ENCODE results near the gene RELT. TPM values are rescaled to one million over a fixed set of nuclear protein-coding genes. Genes with fewer than 3 reads are reported as not detected.

Gene RELT
- total and polyA plus RNA-seq, 2 of the 13 experiments (the other 11 are each of a cell fraction or from before 2014, with no cell fraction given), result 2.5 to 4.7 TPM

DNA sequence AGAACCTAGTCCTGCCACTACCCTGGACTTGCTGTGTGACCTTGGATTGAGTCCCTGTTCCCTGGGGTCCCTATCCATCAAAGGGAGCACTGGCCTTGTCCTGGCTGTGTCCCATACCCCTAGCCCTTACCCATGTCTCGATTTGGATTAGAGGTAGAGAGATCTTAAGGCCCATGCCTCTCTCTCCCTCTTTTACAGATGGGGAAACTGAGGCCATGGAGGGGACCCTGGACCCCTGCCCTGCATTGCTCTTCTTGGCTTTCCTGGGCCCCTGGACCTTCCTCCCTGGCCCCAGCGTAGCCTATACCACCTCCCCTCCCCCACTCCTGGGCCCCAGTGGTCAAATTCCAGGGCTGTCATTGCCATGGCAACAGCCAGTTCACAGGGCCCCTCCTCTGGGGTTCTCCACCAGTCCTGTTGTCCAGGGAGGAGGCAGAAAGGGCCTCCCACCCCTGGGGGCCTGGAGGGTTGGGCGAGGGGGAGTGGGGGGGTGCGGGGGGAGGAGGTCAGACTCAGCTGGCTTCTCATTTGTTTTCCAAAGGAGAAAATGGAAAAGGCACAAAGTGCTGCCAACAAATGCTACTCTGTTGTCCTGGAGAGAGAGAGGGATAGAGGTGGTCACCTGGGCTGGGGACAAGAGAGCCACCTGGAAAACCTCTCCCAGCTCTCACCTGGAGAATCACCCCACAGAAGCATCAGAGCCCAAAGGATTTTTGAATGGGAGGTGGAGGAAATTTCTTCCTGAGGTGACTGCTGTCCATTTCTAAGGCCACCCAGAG is 44.9 kb upstream of the RELT start (continued):
- TF ChIP-seq FOXK2 (IDR thresholded peaks at IDR 0.05), result no peak
- TF ChIP-seq, protein P1, sequence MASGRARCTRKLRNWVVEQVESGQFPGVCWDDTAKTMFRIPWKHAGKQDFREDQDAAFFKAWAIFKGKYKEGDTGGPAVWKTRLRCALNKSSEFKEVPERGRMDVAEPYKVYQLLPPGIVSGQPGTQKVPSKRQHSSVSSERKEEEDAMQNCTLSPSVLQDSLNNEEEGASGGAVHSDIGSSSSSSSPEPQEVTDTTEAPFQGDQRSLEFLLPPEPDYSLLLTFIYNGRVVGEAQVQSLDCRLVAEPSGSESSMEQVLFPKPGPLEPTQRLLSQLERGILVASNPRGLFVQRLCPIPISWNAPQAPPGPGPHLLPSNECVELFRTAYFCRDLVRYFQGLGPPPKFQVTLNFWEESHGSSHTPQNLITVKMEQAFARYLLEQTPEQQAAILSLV (CRISPR knock-in tag; IDR thresholded peaks at IDR 0.05; ENCODE audit: borderline replicate concordance), result 0 out of 2 replicates have a peak, but pooled peaks have one; percentile 4
- no peak for TF ChIP-seq ZNF335 (CRISPR knock-in tag; IDR thresholded peaks at IDR 0.05)
- no peak for TF ChIP-seq TEAD2 (CRISPR knock-in tag; IDR thresholded peaks at IDR 0.05)
- TF ChIP-seq, protein P2, sequence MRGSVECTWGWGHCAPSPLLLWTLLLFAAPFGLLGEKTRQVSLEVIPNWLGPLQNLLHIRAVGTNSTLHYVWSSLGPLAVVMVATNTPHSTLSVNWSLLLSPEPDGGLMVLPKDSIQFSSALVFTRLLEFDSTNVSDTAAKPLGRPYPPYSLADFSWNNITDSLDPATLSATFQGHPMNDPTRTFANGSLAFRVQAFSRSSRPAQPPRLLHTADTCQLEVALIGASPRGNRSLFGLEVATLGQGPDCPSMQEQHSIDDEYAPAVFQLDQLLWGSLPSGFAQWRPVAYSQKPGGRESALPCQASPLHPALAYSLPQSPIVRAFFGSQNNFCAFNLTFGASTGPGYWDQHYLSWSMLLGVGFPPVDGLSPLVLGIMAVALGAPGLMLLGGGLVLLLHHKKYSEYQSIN (CRISPR knock-in tag; IDR thresholded peaks at IDR 0.05; ENCODE audit: borderline replicate concordance), result no peak
- TF ChIP-seq RORA (CRISPR knock-in tag; IDR thresholded peaks at IDR 0.05), result no peak
- TF ChIP-seq ZNF501 (CRISPR knock-in tag; IDR thresholded peaks at IDR 0.05), result no peak; the same call in 1 of the 2 replicates
- TF ChIP-seq ZFP36L1 (CRISPR knock-in tag; IDR thresholded peaks at IDR 0.05), result no peak
- peak; percentile 96 for TF ChIP-seq ASH2L (IDR thresholded peaks at IDR 0.05; ENCODE audit: insufficient read length, low read depth, low read length)
- TF ChIP-seq ZNF234 (CRISPR knock-in tag; conservative IDR thresholded peaks at IDR 0.05), result no peak
- TF ChIP-seq RARG (CRISPR knock-in tag; IDR thresholded peaks at IDR 0.05; ENCODE audit: low read depth), result no peak
- no peak; the same call in 1 of the 2 replicates for TF ChIP-seq HMG20A (CRISPR knock-in tag; IDR thresholded peaks at IDR 0.05; ENCODE audit: borderline replicate concordance)
- peak; percentile 72 for TF ChIP-seq CHD2 (IDR thresholded peaks at IDR 0.05; ENCODE audit: low read depth, low read length)
- no peak for TF ChIP-seq TCF12 (IDR thresholded peaks at IDR 0.05)
- TF ChIP-seq TCF12 (CRISPR knock-in tag; IDR thresholded peaks at IDR 0.05), result no peak
- TF ChIP-seq ZFP62 (CRISPR knock-in tag; IDR thresholded peaks at IDR 0.05), result no peak
- no peak for TF ChIP-seq ZNF75D (CRISPR knock-in tag; IDR thresholded peaks at IDR 0.05; ENCODE audit: borderline replicate concordance)
- TF ChIP-seq, protein P3, sequence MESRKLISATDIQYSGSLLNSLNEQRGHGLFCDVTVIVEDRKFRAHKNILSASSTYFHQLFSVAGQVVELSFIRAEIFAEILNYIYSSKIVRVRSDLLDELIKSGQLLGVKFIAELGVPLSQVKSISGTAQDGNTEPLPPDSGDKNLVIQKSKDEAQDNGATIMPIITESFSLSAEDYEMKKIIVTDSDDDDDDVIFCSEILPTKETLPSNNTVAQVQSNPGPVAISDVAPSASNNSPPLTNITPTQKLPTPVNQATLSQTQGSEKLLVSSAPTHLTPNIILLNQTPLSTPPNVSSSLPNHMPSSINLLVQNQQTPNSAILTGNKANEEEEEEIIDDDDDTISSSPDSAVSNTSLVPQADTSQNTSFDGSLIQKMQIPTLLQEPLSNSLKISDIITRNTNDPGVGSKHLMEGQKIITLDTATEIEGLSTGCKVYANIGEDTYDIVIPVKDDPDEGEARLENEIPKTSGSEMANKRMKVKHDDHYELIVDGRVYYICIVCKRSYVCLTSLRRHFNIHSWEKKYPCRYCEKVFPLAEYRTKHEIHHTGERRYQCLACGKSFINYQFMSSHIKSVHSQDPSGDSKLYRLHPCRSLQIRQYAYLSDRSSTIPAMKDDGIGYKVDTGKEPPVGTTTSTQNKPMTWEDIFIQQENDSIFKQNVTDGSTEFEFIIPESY (CRISPR knock-in tag; IDR thresholded peaks at IDR 0.05), result peak; percentile 42; the same call in 1 of the 2 replicates
- peak; percentile 46 to 90; a peak in 3 of 4 replicates for TF ChIP-seq EP300 (IDR thresholded peaks at IDR 0.05; ENCODE audit: low read depth in 2 of 2, low read length in 2 of 2)
- peak; percentile 60 for TF ChIP-seq EP300 (CRISPR knock-in tag; IDR thresholded peaks at IDR 0.05; ENCODE audit: borderline replicate concordance)
- no peak for TF ChIP-seq ZNF761 (CRISPR knock-in tag; conservative IDR thresholded peaks at IDR 0.05)
- TF ChIP-seq, protein P4, sequence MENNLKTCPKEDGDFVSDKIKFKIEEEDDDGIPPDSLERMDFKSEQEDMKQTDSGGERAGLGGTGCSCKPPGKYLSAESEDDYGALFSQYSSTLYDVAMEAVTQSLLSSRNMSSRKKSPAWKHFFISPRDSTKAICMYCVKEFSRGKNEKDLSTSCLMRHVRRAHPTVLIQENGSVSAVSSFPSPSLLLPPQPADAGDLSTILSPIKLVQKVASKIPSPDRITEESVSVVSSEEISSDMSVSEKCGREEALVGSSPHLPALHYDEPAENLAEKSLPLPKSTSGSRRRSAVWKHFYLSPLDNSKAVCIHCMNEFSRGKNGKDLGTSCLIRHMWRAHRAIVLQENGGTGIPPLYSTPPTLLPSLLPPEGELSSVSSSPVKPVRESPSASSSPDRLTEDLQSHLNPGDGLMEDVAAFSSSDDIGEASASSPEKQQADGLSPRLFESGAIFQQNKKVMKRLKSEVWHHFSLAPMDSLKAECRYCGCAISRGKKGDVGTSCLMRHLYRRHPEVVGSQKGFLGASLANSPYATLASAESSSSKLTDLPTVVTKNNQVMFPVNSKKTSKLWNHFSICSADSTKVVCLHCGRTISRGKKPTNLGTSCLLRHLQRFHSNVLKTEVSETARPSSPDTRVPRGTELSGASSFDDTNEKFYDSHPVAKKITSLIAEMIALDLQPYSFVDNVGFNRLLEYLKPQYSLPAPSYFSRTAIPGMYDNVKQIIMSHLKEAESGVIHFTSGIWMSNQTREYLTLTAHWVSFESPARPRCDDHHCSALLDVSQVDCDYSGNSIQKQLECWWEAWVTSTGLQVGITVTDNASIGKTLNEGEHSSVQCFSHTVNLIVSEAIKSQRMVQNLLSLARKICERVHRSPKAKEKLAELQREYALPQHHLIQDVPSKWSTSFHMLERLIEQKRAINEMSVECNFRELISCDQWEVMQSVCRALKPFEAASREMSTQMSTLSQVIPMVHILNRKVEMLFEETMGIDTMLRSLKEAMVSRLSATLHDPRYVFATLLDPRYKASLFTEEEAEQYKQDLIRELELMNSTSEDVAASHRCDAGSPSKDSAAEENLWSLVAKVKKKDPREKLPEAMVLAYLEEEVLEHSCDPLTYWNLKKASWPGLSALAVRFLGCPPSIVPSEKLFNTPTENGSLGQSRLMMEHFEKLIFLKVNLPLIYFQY (CRISPR knock-in tag; IDR thresholded peaks at IDR 0.05; ENCODE audit: borderline replicate concordance), result no peak
- no peak for TF ChIP-seq GTF2F1 (IDR thresholded peaks at IDR 0.05; ENCODE audit: low read length)
